GM18526 (cell line): ENCODE measurements around the gene NECAB2.

Experiments used
- POLR2A ChIP-seq: IDR thresholded peaks from 3 replicates; pipeline ENCODE4 v1.6.1; 2011; ENCODE audit not compliant: insufficient read length; ENCODE audit errors: extremely low read depth

The NECAB2 gene

DNA sequence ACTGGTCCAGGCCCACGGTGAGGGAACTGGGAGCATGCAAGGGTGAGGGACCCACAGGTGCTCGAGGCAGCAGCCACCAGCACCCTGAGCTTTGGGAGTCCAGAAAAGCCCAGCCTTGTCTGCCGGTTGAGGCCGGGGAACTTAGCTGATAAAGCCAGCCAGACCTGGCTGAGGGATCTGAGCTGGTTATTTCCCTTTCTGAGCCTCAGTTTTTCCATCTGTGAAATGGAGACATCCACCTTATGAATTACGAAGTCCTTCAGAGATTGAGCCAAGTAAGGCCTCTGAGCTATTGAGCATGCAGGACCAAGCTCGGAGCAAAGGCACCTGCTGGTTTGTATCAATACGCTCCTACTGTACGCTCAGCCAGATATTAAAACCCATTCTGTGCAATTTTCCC is 13.8 kb downstream of the NECAB2 start:
- TF ChIP-seq POLR2A = no peak

DNA sequence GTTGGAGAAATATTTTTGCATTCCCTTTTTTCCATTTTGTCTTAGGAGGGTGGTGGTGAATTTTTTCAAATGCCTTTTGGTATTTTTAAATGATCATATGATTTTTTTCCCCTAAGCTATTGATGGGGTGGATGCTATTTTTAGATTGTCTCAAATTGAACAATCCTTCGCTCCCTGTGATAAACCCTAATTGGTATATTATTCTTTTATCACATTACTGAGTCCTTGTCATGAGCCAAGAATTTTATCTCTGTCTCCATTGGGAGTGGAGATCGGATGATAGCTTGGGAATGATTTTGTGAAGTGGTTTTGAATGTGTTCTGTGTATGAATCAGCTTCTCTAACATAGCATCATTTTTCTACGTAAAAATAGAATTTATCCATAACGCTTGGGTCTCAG is 15.4 kb downstream of the NECAB2 start:
- no peak for TF ChIP-seq POLR2A

DNA sequence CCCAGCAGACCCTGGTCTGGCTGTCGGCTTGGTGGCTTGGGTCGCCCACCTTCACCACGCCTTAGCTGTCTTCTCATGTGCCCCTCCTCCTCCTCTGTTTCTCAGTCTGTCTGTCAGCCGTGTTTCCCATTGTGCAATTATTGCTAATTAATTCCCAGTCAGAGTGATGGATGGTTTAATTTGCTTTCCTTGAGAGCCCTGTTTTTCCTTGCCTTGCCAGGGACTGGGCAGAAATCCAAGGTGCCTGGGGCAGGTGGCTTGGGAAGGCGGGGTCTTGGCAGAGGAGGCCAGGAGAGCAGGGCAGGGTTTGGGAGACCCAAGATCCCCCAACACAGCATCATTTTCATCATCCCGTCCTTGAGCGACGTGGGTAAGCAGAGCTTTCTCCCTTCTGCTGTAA is 21.3 kb downstream of the NECAB2 start:
- no peak for TF ChIP-seq POLR2A

DNA sequence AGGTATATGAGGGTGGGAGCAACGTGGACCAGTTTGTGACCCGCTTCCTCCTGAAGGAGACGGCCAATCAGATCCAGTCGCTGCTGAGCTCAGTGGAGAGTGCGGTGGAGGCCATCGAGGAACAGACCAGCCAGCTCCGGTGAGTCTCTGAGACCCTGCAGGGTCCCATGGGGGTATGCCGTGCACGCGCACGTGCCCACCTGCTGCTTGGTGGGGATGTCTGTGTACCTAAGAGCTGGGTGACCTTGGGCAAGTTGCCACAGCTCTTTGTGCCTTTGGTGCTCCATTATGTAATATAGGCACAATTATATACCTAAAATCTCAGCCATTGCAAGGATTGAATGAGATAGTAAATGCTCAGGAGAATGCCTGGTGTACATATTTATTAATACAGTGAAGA is 22.4 kb downstream of the NECAB2 start:
- no peak for TF ChIP-seq POLR2A

DNA sequence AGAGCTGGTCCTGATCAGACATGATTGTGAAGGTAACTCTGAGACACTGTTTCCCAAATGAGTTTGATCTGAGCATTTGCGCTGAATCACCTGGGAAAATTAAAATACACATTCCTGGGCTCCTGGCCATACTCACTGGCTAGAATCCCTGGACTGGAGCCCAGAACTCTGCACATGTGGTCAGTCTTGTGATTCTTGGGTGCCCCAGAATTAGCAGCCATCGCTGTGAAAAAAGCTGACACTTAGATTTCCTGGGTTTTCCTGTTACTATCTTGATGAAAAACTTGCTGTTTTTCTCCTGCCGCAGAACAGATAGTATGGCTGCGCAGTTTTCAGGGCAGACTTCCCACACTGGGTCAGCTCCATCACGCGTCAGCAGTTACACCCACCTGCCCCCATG is 24.6 kb downstream of the NECAB2 start:
- no peak for TF ChIP-seq POLR2A

DNA sequence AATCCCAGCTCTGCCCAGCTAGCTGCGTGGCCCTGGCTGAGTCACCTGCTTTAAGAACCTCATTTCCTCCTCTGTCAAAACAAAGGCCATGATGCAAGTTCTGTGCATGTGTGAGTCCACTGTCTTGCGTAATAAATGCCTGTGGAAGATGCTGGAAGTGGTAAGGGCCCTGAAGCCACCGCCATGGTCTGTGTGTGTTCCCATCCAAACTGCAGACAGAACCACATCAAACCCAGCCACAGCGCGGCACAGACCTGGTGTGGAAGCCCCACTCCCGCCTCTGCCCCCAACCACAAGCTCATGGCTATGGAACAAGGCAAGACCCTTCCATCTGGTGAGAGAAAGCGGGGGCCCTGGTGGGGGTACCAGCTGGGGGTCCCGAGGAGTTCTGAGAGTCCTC is 26.0 kb downstream of the NECAB2 start:
- no peak for TF ChIP-seq POLR2A

DNA sequence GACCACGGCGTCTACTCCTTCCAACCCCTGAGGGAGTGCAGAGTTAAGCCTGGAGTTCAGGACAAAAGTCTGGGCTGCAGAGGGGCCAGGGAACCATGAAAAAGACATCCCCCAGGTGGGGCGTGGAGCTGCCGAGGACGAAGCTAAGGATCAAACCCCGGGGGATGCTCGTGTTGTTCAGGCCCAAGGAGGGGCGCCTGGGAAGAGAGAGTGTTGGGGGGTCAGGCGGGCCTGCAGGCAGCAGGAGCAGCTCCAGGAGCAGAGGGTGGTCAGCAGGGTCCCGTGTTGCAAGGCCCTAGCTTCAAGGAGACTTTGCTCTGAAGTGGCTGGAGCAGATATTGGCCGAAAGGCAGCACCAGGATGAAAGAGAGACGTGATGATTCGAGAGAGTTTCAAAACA is 26.7 kb downstream of the NECAB2 start:
- no peak for TF ChIP-seq POLR2A

DNA sequence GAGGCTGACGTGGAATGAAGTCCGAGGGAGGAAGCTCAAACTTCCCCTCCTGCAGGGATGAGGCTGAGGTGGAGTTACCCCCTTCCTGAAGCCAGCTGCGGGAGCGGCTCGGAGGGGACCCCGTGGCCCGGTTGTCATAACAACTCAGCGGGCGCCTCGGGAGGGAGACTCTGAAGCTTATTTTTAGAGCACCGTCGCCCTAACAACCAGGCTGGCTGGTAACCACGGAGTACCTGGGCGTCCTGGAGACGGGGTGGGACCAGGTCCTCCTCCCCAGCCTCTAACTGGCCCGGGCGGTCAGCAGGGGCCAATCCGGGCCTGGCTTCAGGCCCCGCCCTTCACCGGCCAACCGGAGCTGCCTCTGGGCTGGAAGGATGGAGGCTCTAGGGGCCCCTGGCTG is 27.7 kb downstream of the NECAB2 start:
- TF ChIP-seq POLR2A = no peak

DNA sequence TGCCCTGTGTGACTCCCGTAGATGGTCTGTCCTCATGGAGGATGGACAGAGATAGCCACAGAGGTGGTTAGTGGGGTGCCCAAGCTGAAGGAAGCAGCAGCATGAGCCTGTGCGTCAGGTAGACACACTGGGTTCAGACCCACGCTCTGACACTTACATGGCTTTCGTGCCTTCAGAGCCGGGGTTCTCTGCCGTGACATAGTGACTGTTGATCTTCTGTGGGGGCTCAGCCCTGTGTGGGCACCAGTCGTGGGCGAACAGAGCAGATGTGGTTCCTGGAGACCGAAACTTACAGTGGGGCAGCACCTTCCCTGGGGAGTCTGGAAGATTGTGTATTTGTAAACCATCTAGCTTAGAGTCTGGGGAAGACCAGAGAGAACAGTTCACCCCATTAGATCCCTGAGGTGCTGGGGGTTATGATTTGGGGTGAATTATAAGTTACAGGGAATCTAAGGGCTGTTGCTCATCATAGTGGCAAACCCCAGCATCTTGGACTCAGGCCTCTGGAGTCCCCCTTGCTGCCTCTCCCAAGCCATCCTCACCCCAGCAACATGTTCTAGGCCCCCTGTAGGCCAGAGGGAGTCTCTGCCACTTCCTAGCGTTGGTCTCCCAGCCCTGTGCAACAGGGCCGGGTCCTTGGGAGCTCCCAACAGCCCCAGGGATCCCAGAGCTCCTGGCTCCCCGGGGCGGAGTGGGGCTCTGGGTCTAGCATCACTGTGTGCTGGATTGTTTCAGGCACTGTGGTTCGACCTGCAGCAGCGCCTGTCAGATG is 28.6 kb downstream of the NECAB2 start:
- TF ChIP-seq POLR2A = no peak

DNA sequence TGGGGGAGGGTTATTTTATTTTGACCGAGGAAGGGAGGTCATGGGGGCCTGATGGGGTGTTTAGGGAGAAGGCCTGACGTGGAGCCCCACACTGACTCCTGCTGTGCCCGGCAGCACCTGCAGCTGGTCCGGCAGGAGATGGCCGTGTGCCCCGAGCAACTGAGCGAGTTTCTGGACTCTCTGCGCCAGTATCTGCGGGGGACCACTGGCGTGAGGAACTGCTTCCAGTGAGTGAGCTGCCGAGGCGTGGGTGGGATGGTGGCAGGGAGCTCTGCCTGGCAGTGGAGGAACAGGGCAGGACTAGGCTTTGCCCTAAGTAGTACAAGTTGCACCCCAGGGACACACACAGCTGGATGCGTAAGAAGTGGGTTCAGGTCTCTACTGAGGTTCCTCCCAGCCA is 30.0 kb downstream of the NECAB2 start:
- no peak for TF ChIP-seq POLR2A

DNA sequence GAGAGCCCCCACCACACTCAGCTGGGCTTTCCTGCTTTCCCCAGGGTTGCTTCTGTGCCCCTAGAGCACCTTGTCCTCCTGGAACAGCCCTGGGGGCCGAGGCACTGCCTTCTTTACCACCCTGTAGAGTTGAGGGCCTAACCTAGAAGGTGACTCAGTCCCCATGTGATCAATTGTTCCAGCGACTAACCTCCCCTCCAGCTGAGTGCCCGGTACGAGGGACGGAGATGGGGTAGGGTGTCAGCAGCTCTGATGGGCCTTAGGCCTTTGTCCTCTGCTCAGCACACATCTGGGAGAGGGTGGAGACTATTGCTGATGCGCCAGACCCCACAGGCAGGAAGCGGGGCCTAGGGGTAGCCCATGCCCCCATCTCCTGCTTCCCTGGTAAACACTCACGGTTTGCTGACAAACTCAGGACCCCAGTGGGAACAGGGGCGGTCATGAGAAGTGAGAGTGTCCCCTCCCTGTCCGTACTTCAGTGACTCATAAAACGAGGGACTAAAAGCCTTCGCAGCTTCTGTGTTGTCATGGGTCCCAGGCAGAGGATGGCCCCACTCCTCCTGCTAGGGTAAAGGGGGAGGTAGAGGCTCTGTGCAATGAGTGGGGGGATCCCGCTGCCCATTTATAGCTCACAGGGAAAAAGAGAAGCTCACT is 33.1 kb downstream of the NECAB2 start:
- no peak for TF ChIP-seq POLR2A

DNA sequence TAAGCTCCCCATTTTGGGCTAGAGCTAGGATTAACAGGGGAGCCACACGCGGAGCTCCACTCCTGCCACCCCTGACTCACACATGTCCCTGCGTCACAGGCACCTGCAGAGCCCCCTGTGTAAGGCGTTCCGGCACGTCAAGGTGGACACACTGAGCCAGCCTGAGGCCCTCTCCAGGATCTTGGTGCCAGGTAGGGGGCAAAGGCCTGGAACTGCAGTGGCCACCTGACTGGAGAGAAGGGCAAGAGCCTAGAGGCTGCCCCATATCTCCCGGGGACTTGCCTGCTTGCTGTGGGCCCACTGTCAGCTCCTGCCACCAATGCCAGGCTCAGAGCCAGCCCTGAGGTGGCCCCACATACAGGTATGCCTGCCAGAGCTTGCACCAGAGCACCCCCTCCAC is 33.7 kb downstream of the NECAB2 start:
- no peak for TF ChIP-seq POLR2A

DNA sequence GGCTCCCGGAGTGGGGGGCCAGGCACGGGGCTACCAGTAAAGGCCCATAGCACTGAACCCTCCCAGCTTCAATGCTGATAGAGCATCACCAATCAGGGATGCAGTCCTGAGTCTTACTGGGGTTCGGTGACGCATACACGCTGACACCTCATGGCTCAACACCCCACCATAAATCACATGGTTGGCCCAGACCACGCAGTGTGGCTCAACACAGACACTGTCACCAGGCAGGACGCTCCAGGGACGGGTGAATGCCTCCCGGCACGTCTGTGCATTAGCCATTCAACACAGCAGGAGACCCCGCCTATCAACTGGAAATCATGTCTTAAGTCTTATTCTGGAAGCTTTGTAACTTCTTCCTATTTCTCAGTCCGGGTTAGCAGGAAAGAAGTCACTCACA is 35.0 kb downstream of the NECAB2 start:
- TF ChIP-seq POLR2A = no peak

DNA sequence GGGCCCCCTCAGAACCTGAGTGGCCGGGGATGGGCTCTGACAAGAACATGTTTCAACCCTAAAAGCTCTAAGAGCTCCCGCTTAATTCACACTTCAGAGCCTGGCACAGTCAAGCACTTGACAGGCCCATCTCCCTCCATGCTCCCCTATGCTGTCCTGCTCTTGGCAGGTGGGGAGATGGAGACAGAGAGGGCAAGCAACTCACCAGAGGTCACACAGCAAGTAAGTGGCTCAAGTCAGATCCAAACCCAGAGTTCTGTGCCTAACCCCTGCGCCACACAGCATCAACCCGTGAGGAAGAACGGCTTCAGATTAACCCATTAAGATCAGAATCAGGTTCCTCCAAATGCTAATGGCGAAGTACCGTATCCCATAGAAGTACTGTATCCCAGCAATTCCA is 36.4 kb downstream of the NECAB2 start:
- TF ChIP-seq POLR2A = no peak

DNA sequence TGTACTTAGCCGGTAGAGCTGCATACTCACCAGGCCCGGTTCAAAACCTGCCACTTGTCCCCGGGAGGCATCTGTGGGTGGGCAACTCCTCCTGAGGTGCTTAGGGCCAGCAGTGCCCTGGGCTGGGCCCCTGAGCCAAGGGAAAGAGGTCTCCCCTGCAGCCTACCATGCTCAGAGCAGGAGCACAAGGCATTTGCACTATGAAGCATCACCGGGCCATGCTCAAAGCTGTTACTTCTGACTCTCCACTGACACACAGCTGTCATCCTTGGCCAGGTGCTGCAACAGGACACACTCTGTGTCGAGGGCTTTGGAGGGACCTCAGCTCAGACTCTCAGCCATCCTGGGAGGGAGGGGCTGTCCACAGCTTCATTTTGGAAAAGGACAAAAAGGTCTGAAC is 37.3 kb downstream of the NECAB2 start:
- no peak for TF ChIP-seq POLR2A

DNA sequence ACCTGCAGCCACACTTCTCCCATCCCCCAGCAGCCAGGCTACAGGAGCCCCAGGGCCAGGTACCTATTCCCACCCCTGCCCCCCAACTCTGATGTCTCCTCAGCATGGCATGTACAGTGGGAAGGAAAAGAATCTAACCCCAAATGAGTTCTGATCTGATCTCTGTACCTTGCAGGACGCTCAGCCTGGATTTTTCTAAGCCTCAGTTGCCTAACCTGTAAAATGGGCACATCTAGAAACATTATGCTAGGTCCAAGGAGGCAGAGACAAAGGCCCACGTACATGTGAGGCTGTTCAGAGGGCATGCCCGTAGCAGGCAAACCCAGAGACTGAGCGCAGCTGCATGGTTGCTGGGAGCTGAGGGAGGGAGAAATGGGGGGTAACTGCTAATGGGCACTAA is 39.5 kb downstream of the NECAB2 start:
- no peak for TF ChIP-seq POLR2A

DNA sequence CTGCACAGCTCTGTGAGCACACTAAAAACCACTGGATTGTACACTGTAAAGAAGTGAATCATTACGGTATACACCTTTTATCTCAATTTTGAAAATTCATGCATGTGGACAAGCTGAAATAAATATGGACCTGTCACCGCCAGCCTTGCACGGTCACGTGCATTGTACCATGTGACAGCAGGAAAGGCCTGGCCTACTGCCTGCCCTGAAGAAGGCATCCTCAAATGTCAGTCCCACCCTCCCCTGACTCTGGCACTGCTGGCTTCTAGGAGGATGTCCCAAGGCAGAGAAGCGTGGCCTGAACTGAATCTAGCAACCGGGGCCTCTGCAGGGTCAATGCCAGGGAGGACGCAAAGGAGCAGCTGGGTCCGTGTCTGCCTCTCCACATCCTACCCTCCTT is 39.9 kb downstream of the NECAB2 start:
- no peak for TF ChIP-seq POLR2A
